ENCODE results near the gene PID1.

The PID1 gene

DNA sequence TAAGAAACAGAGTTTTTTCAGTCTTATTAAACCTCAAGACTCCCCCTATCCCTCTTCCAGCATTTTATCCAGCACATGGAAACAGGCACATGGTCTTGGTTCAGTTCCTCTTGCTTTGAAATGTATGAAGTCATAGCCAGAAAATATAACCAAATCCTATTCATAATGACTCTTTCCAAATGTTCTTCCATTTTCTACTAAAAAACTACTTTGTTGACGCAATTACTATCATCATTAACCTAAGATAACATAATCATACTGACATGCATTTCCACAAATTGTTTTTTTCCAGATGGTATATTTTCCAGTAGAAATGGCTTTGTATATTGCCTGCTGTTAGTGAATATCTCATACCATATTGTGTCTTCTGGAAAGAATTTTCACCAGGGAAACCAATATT is 261.3 kb downstream of the PID1 start:
- no peak for DNase-seq (ENCODE audit: low spot score)

DNA sequence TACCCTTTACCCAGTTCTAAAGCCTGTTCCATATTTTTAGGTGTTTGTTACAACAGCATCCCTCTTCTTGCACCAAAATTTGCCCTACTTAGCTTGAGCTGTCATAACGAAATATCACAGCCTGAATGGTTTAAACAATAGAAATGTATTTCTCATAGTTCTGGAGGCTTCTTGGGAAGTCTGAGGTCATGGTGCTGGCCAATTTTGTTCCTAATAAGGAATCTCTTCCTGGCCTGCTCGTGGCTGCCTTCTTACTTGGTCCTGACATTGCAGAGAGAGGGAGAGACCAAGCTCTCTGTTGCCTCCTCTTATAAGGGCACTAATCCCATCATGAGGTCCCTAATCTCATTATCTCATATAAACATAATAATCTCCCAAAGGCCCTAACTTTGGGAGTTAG is 267.8 kb downstream of the PID1 start:
- no peak for DNase-seq (ENCODE audit: low spot score)

DNA sequence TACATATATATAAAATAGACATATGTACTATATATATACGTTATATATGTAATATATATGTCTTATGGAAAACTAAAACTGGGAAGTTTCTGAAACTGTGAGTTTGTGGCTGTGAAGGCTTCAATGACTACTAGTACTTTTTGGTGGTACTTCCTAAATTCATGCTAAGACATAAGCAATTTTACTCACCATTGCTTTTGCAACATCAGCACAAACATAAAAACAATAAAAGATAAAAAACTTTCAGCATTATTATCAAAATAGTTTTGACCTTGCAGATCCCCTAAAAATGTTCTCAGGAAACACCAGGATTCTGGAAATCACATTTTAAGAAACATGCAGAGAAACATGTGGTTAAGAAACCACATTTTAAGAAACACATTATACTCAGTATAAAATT is 269.9 kb downstream of the PID1 start:
- DNase-seq (ENCODE audit: low spot score): no peak

DNA sequence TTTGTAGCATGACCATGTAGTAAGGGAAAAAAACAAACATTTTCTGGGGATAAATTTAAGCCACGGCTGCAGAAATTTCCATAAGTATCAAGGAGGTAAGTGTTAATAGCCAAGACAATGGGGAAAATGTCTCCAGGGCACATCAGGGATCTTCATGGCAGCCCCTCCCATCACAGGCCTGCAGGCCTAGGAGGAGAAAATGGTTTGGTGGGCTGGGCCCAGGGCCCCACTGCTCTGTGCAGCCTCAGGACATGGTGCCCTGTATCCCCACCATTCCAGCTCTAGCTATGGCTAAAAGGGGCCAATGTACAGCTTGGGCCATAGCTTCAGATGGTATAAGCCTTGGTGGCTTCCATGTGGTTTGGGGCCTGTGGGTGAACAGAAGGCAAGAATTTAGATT is 271.8 kb downstream of the PID1 start:
- DNase-seq (ENCODE audit: low spot score): no peak

DNA sequence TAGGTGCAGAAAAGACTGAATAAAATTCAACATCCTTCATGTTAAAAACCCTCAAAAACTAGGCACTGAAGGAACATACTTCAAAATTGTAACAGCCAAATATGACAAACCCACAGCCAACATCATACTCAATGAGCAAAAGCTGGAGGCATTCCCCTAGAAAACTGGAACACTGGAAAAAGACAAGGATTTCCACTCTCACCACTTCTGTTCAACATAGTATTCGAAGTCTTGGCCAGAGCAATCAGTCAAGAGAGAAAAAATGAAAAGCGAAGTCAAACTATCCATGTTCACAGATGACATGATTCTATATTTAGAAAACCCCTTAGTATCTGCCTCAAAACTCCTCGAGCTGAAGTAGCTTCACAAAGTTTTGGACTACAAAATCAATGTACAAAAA is 282.3 kb downstream of the PID1 start:
- DNase-seq (ENCODE audit: low spot score): no peak

DNA sequence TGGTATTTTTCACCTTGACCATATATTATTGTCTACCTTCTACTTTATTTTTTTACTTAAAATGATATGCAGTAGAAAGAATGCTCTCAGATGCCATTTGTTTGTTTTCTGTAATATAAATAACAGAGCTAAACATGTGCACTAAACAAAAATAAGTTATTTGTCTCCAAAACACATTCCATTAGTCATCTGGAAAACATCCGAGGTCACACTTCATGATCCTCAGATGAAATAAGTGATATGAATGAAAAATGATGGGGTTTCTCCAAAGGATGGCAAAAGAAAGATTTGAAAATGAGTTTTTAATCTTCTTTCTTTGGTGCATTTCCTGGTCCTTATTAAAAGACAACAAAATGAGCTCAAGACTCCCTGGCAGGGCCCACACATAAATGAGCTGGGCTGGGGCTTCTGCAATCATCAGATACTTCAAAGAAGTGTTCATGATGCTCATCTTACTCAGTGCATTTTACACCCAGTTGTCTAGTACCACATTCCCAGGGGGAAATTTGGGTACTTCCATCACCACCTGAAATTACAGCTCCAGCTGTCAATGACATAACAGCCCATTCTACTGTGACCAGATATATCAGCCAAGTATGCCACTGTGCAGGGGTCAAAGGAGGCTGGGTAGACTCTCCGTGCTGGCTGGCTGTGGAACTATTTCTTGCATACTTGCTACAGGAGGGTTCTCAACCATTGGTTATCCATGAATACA is 283.5 kb downstream of the PID1 start:
- DNase-seq (ENCODE audit: low spot score): no peak

- DNase-seq (ENCODE audit: low spot score): no peak
These were observed 284.1 kb downstream of the PID1 start for GRCh38 chr2:228986961-228987360.

GRCh38 chr2:228983700-228984099 is 287.4 kb downstream of the PID1 start:
- no peak for DNase-seq (ENCODE audit: low spot score)

DNA sequence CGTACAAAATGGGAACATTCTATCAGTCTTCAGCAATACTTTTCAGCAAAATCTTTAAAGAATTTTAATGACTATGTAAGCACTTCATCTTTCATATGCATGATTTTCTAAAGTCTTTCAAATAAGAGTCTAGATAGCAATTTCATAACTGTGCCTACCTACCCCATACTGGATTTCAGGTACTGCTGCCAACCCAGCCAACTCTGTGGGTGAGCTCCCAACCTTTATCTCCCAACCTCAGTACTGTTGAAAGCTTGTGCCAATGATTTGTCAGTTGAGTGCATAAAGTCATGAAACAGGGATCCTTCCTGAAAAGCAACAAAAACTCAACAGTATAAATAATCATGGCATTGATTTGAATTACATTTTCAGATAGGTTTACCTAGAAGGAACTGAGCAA is 296.9 kb downstream of the PID1 start:
- no peak for DNase-seq (ENCODE audit: low spot score)
